ENCODE results near the gene ARVCF. TPM values are rescaled to one million over a fixed set of nuclear protein-coding genes. Genes with fewer than 3 reads are reported as not detected.

Gene ARVCF
- total and polyA plus RNA-seq, 2 of the 8 experiments (the other 6 are each of a cell fraction or from before 2014, with no cell fraction given) = 31.0 to 43.2 TPM

GRCh38 chr22:19959587-19960490 lies 56.8 kb downstream of the ARVCF start:
- Histone ChIP-seq H2BK20ac (ENCODE audit: low read length) (0 out of 2 replicates have a peak overlapping the region, but pooled peaks have one; percentile 48), H2BK5ac (ENCODE audit: low read depth, low read length) (peak overlapping the region; percentile 88), H3K27ac (ENCODE audit: low read depth, low read length) (peak overlapping the region; percentile 30; the same call in 1 of the 2 replicates), H3K4me1 (replicated peaks in 1 of 4; ENCODE audit: control insufficient read depth in 3 of 4, insufficient read depth in 4 of 4, low read length in 3 of 4) (peaks cover 0 to 23% (median 18%) of the 10 kb centered on the region in 4 experiments; a peak in 6 of 7 replicates), H3K23me2 (ENCODE audit: low read depth, low read length) (peaks cover 5% of the 10 kb centered on the region), H2BK12ac (ENCODE audit: low read depth, low read length) (peak overlapping the region; percentile 92; the same call in 1 of the 2 replicates), H3K27me3 (replicated peaks in 1 of 4; ENCODE audit: control insufficient read depth in 3 of 4, extremely low read depth in 1 of 4, insufficient read depth in 3 of 4, low read length in 3 of 4) (no peaks in the 10 kb centered on the region), H3K56ac (replicated peaks; ENCODE audit: insufficient read length, low read depth, low read length) (no peak overlapping the region), H3K4ac (replicated peaks; ENCODE audit: insufficient read length, low read depth, low read length) (peak overlapping the region; percentile 78), H2AK5ac (ENCODE audit: low read depth, low read length) (peak overlapping the region; percentile 33; the same call in 1 of the 2 replicates), H4K91ac (replicated peaks; ENCODE audit: insufficient read length, low read length) (peak overlapping the region; percentile 95), H4K8ac (ENCODE audit: extremely low read depth, insufficient read depth, low read length) (peak overlapping the region; percentile 73; the same call in 1 of the 2 replicates), H3K4me3 (ENCODE audit: extremely low read depth in 1 of 4, insufficient read depth in 2 of 4, low read depth in 3 of 4, low read length in 4 of 4) (peak overlapping the region in 2 of 4 experiments; percentile 14 to 36; a peak in 3 of 8 replicates), H3K79me1 (ENCODE audit: low read depth, low read length) (no peaks in the 10 kb centered on the region), H3K79me2 (ENCODE audit: control insufficient read depth in 1 of 2, insufficient read depth in 2 of 2, low read length in 2 of 2) (no peaks in the 10 kb centered on the region), H3K18ac (ENCODE audit: extremely low read depth, low read length) (peak overlapping the region; percentile 89), H2AFZ (ENCODE audit: low read length) (no peak overlapping the region), H3K9ac (replicated peaks in 1 of 4; ENCODE audit: extremely low read depth in 1 of 4, low read depth in 3 of 4, low read length in 3 of 4) (no peak overlapping the region; a peak in 1 of 7 replicates), H4K5ac (ENCODE audit: insufficient read length, low read depth, low read length) (peak overlapping the region; percentile 87), H2BK120ac (replicated peaks; ENCODE audit: low read depth, low read length) (no peak overlapping the region), H3K9me3 (ENCODE audit: insufficient read depth in 2 of 2, low read depth in 1 of 2, low read length in 1 of 2) (no peaks in the 10 kb centered on the region), H3K4me2 (ENCODE audit: insufficient read depth in 1 of 2, low read depth in 2 of 2, low read length in 2 of 2) (peak overlapping the region; percentile 68 to 74), H3K14ac (ENCODE audit: insufficient read length) (no peak overlapping the region), H4K20me1 (replicated peaks in 1 of 2; ENCODE audit: control insufficient read depth in 1 of 2, insufficient read depth in 2 of 2, low read length in 2 of 2) (peaks cover 0 to 3% of the 10 kb centered on the region in 2 experiments), H2BK15ac (ENCODE audit: low read length) (peak overlapping the region; percentile 88; the same call in 1 of the 2 replicates), H3K36me3 (ENCODE audit: control insufficient read depth in 2 of 4, insufficient read depth in 4 of 4, low read length in 3 of 4) (no peaks in the 10 kb centered on the region), H3K23ac (ENCODE audit: insufficient read length) (no peak overlapping the region)
- CTCF ChIA-PET (ENCODE audit: partially characterized antibody) = interaction anchor here (0.8 to 16.2 kb wide), 7 partner anchors 11 to 138 kb away, joined by 3 to 369 read pairs (median 4); no protein-coding TSS in a partner anchor
- DNase-seq (ENCODE audit: low read depth in 1 of 2, low spot score in 2 of 2) (no peak), FAIRE-seq (no peak)
- POLR2A ChIA-PET (ENCODE audit: partially characterized antibody) = interaction anchor here (1.3 to 1.4 kb wide), 2 partner anchors 10 to 12 kb away, joined by 3 to 4 read pairs; no protein-coding TSS in a partner anchor
- WGBS, 2 experiments (ENCODE audit: extremely low coverage in 1 of 2, insufficient coverage in 1 of 2, insufficient read length in 1 of 2, insufficient replicate concordance in 2 of 2, low coverage in 1 of 2, low lambda C conversion rate in 2 of 2, missing lambda C conversion rate in 1 of 2) = 40% methylated on average over 10 of the region's 13 CpGs; no CpG with 5 or more reads in 1 of the 2 experiments
- TF ChIP-seq SIN3A (conservative IDR thresholded peaks at IDR 0.05 in 1 of 2, IDR thresholded peaks at IDR 0.05 in 1 of 2; ENCODE audit: low read depth in 1 of 2, low read length in 2 of 2) (no peak), ASH2L (IDR thresholded peaks at IDR 0.05; ENCODE audit: low read length) (peak; percentile 58), SUZ12 (IDR thresholded peaks at IDR 0.05; ENCODE audit: low read length) (no peak), SIX5 (IDR thresholded peaks at IDR 0.05; ENCODE audit: low read depth, low read length) (no peak), ATF3 (IDR thresholded peaks at IDR 0.05; ENCODE audit: insufficient read depth, low read depth, low read length) (no peak), NANOG (IDR thresholded peaks at IDR 0.05; ENCODE audit: insufficient read depth, low read depth, low read length, poor library complexity, severe bottlenecking) (no peak), CEBPB (IDR thresholded peaks at IDR 0.05; ENCODE audit: low read depth, low read length) (no peak), RFX5 (IDR thresholded peaks at IDR 0.05; ENCODE audit: borderline replicate concordance, low read depth, low read length) (no peak), MAX (IDR thresholded peaks at IDR 0.05) (no peak)
